Measurements from ENCODE around the gene TRERF1. TPM values are rescaled to one million over a fixed set of nuclear protein-coding genes. Genes with fewer than 3 reads are reported as not detected.
A peak's percentile ranks its signal among the peaks of the same experiment; 100 is the strongest.

Gene TRERF1
- total and polyA plus RNA-seq, 2 of the 8 experiments (the other 6 are each of a cell fraction or from before 2014, with no cell fraction given), result 10.8 to 21.5 TPM

- H2AK5ac ChIP-seq (ENCODE audit: low read depth, low read length), result no peak overlapping the region
Observed at GRCh38 chr6:42429042-42429585, 22.6 kb downstream of the TRERF1 start.

More at GRCh38 chr6:42429042-42429585, 22.6 kb downstream of the TRERF1 start:
- no peak overlapping the region for H3K27ac ChIP-seq (ENCODE audit: low read depth, low read length)
- no peak overlapping the region for H4K5ac ChIP-seq (ENCODE audit: insufficient read length, low read depth, low read length)
- no peaks in the 10 kb centered on the region for H3K23me2 ChIP-seq (ENCODE audit: low read depth, low read length)
- peaks cover 4 to 16% (median 13%) of the 10 kb centered on the region in 4 experiments; a peak in 5 of 7 replicates for H3K4me1 ChIP-seq (replicated peaks in 1 of 4; ENCODE audit: control insufficient read depth in 3 of 4, insufficient read depth in 4 of 4, low read length in 3 of 4)
- H3K79me1 ChIP-seq (ENCODE audit: low read depth, low read length), result peaks cover 13% of the 10 kb centered on the region
- H3K4me2 ChIP-seq (ENCODE audit: insufficient read depth in 1 of 2, low read depth in 2 of 2, low read length in 2 of 2), result no peak overlapping the region
- no peak for TF ChIP-seq RFX5 (IDR thresholded peaks at IDR 0.05; ENCODE audit: borderline replicate concordance, low read depth, low read length)
- TF ChIP-seq SP1 (IDR thresholded peaks at IDR 0.05; ENCODE audit: low read depth, low read length), result no peak
- TF ChIP-seq PHF8 (conservative IDR thresholded peaks at IDR 0.05; ENCODE audit: low read depth, low read length), result no peak
- TF ChIP-seq SP2 (IDR thresholded peaks at IDR 0.05; ENCODE audit: low read length), result no peak
- no peak for TF ChIP-seq RXRA (IDR thresholded peaks at IDR 0.05; ENCODE audit: insufficient read depth, low read depth, low read length)
- TF ChIP-seq CEBPB (IDR thresholded peaks at IDR 0.05; ENCODE audit: low read depth, low read length), result no peak
- TF ChIP-seq EZH2 (IDR thresholded peaks at IDR 0.05; ENCODE audit: low read depth, low read length, severe bottlenecking), result no peak
- no peak for TF ChIP-seq CHD1 (IDR thresholded peaks at IDR 0.05; ENCODE audit: low read depth, low read length)
- TF ChIP-seq EP300 (IDR thresholded peaks at IDR 0.05; ENCODE audit: borderline replicate concordance in 1 of 2, low read depth in 2 of 2, low read length in 2 of 2), result no peak
- no peak for TF ChIP-seq POLR2A (IDR thresholded peaks at IDR 0.05; ENCODE audit: control extremely low read depth in 1 of 2, low read depth in 2 of 2, low read length in 2 of 2)
- TF ChIP-seq TEAD4 (IDR thresholded peaks at IDR 0.05; ENCODE audit: low read depth, low read length), result no peak
- peaks cover 5 to 14% of the 10 kb centered on the region in 2 experiments for H4K20me1 ChIP-seq (replicated peaks in 1 of 2; ENCODE audit: control insufficient read depth in 1 of 2, insufficient read depth in 2 of 2, low read length in 2 of 2)
- no peak overlapping the region for H4K91ac ChIP-seq (replicated peaks; ENCODE audit: insufficient read length, low read length)
- no peak overlapping the region for H2BK20ac ChIP-seq (ENCODE audit: low read length)
- peaks cover 3 to 92% of the 10 kb centered on the region in 2 experiments; a peak in 3 of 4 replicates for H3K79me2 ChIP-seq (ENCODE audit: control insufficient read depth in 1 of 2, insufficient read depth in 2 of 2, low read length in 2 of 2)
- H3K4me3 ChIP-seq (ENCODE audit: extremely low read depth in 1 of 4, insufficient read depth in 2 of 4, low read depth in 3 of 4, low read length in 4 of 4), result no peak overlapping the region
- H2BK5ac ChIP-seq (ENCODE audit: low read depth, low read length), result 0 out of 2 replicates have a peak overlapping the region, but pooled peaks have one; percentile 4
- H3K27me3 ChIP-seq (replicated peaks in 1 of 4; ENCODE audit: control insufficient read depth in 3 of 4, extremely low read depth in 1 of 4, insufficient read depth in 3 of 4, low read length in 3 of 4), result no peaks in the 10 kb centered on the region
- H2BK12ac ChIP-seq (ENCODE audit: low read depth, low read length), result no peak overlapping the region
- H3K4ac ChIP-seq (replicated peaks; ENCODE audit: insufficient read length, low read depth, low read length), result no peak overlapping the region
- H3K36me3 ChIP-seq (ENCODE audit: control insufficient read depth in 2 of 4, insufficient read depth in 4 of 4, low read length in 3 of 4), result peaks cover 0 to 7% (median 2%) of the 10 kb centered on the region in 4 experiments; a peak in 2 of 8 replicates
- H3K9me3 ChIP-seq (ENCODE audit: insufficient read depth in 2 of 2, low read depth in 1 of 2, low read length in 1 of 2), result 0 out of 4 replicates have a peak, but pooled peaks cover 0 to 2% of the 10 kb centered on the region in 2 experiments
- H3K14ac ChIP-seq (ENCODE audit: insufficient read length), result no peak overlapping the region
- no peak overlapping the region for H2AFZ ChIP-seq (ENCODE audit: low read length)
- POLR2A ChIA-PET (ENCODE audit: partially characterized antibody), result interaction anchor here (1.2 kb wide), 1 partner anchor 10 kb away, joined by 3 read pairs; no protein-coding TSS in a partner anchor
- DNase-seq (ENCODE audit: low read depth in 1 of 2, low spot score in 2 of 2) (peak in 1 of 2 experiments; percentile 36), FAIRE-seq (no peak)
- no peak overlapping the region; the same call in 1 of the 2 replicates for H4K8ac ChIP-seq (ENCODE audit: extremely low read depth, insufficient read depth, low read length)
- CTCF ChIA-PET (ENCODE audit: partially characterized antibody), result interaction anchor here (0.9 to 1.3 kb wide), 3 partner anchors 11 to 120 kb away, joined by 3 to 4 read pairs (median 3); no protein-coding TSS in a partner anchor
- no peak overlapping the region for H3K18ac ChIP-seq (ENCODE audit: extremely low read depth, low read length)
- WGBS, 2 experiments (ENCODE audit: extremely low coverage in 1 of 2, insufficient coverage in 1 of 2, insufficient read length in 1 of 2, insufficient replicate concordance in 2 of 2, low coverage in 1 of 2, low lambda C conversion rate in 2 of 2, missing lambda C conversion rate in 1 of 2), result 87% methylated on average over 8 of the region's 8 CpGs; no CpG with 5 or more reads in 1 of the 2 experiments
- no peak overlapping the region for H3K23ac ChIP-seq (ENCODE audit: insufficient read length)
- H3K56ac ChIP-seq (replicated peaks; ENCODE audit: insufficient read length, low read depth, low read length), result no peak overlapping the region
- H2BK15ac ChIP-seq (ENCODE audit: low read length), result no peak overlapping the region
- no peak overlapping the region for H3K9ac ChIP-seq (replicated peaks in 1 of 4; ENCODE audit: extremely low read depth in 1 of 4, low read depth in 3 of 4, low read length in 3 of 4)
- no peak overlapping the region for H2BK120ac ChIP-seq (replicated peaks; ENCODE audit: low read depth, low read length)

Data from H1 (cell line).